GM21737 (cell line): Measurements from ENCODE around the gene PPP6R1.

Experiments used
- ATAC-seq: cut with Tn5 transposase; IDR thresholded peaks from one replicate; pipeline ENCODE4 v1.9.1; 2021; ENCODE audit warnings: mild to moderate bottlenecking, moderate library complexity; ENCODE audit not compliant: unreplicated experiment

Gene PPP6R1, protein sequence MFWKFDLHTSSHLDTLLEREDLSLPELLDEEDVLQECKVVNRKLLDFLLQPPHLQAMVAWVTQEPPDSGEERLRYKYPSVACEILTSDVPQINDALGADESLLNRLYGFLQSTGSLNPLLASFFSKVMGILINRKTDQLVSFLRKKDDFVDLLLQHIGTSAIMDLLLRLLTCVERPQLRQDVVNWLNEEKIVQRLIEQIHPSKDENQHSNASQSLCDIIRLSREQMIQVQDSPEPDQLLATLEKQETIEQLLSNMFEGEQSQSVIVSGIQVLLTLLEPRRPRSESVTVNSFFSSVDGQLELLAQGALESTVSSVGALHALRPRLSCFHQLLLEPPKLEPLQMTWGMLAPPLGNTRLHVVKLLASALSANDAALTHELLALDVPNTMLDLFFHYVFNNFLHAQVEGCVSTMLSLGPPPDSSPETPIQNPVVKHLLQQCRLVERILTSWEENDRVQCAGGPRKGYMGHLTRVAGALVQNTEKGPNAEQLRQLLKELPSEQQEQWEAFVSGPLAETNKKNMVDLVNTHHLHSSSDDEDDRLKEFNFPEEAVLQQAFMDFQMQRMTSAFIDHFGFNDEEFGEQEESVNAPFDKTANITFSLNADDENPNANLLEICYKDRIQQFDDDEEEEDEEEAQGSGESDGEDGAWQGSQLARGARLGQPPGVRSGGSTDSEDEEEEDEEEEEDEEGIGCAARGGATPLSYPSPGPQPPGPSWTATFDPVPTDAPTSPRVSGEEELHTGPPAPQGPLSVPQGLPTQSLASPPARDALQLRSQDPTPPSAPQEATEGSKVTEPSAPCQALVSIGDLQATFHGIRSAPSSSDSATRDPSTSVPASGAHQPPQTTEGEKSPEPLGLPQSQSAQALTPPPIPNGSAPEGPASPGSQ

GRCh38 chr19:55258828-55259539, at the start of gene PPP6R1:
PPP6R1 (minus strand) TSS chr19:55259017; CDS start chr19:55247103, 11,914 bp downstream.
- peak; percentile 58 for ATAC-seq

DNA sequence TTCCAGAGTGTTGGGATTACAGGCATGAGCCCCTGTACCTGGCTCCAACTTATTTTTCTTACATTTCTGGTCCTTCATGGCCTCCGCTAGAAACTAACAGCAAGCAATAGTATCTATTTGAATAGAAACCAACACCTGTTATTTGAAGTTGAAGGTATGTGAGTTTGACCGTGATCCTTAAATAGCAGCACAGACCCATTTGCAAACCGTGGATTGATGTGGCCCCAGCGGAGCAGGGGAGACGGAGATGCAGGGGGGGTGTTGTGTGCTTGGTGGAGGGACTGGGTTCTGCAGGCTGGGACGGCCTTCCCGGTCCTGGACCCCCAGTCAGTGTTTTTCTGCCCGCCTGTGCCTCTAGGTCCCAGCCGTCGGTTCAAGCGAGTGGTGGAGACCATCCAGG, 49.5 kb upstream of the PPP6R1 start:
- no peak for ATAC-seq

DNA sequence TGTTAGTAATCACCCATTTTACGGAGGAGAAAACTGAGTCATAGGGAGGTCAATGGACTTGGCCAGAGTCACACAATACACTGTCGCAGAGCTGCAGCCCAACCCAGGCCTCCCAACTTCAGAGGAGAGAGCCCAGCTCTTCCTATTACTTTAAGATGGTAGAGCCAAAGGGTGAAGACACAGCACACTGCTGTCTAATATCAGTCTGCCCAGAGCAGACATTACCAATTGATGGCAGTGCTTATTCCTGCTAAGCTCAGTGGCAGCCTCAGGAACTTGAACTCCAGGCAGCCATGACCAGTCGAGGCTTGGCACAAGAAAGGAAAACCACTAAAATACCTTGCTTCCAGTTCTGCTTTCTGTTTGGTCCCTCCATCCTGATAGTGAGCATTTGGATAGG, 47.9 kb upstream of the PPP6R1 start:
- ATAC-seq = no peak

DNA sequence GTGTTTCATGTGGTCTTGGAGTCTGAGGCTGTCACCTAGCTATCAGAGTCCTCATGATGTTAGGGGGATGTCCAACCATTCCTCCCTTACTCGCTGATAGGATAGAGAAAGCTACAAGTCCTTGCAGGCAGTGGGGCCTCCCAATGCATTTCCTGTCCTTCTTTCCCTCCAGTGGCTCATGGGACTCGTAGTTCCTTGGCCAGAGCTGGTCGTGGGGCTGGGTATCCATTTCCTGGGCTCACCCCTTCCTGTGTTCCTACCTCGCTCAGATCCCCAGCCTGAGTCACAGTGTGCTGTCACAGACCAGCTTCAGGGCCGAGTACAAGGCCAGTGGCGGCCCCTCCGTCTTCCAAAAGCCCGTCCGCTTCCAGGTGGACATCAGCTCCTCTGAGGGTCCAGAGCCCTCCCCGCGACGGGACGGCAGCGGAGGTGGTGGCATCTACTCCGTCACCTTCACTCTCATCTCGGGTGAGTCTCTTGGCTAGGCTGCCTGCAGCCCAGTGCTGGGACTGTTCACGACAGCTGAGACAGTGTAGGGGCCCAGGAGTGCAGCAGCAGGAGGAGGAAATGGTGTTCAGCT, 47.3 kb upstream of the PPP6R1 start:
- ATAC-seq = no peak

- ATAC-seq = no peak
These were observed 46.7 kb upstream of the PPP6R1 start for GRCh38 chr19:55305491-55305890.

DNA sequence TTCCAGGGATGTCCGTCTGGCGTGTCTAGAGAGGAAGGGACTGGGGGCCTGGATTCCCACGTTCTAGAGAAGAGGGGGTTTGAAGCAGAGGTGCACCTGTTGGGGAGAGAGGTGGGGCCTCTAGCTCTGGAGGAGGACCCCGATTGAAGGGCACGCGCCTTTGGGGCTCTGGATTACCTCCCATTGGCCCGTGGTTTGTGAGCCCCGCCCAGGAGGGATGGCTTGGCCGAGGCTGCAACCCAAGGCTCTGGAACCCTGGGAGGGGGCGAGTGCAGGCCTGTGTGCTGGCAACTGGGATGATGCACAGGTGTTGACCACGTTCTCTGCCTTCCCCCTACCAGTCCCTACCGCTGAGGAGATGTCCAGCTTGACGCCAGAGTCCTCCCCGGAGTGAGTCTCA, 46.2 kb upstream of the PPP6R1 start:
- ATAC-seq = no peak

GRCh38 chr19:55304279-55304978, 45.6 kb upstream of the PPP6R1 start:
- no peak for ATAC-seq

- no peak for ATAC-seq
These were observed 44.7 kb upstream of the PPP6R1 start for GRCh38 chr19:55303477-55303876.

DNA sequence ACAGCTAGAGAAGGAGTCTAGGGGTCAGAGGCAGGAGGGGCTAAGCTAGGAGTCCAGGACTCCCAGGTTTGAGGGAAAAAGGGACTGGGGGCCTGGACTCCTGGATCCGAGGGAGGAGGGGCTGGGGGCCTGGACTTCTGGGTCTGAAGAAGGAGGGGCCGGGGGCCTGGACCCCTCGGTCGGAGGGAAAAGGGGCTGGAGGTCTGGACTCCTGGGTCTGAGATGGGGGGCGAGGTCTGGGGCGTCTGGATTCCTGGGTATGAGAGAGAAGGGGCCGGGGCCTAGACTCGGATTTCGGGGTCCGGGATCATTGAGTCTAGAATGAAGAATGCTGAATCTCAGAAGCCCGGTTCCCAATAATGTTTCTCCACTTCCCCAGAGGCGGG, 43.5 kb upstream of the PPP6R1 start:
- ATAC-seq = no peak

GRCh38 chr19:55301459-55302317, 42.9 kb upstream of the PPP6R1 start:
- ATAC-seq = peak; percentile 49

- no peak for ATAC-seq
These were observed 42.2 kb upstream of the PPP6R1 start for GRCh38 chr19:55300886-55301458.

DNA sequence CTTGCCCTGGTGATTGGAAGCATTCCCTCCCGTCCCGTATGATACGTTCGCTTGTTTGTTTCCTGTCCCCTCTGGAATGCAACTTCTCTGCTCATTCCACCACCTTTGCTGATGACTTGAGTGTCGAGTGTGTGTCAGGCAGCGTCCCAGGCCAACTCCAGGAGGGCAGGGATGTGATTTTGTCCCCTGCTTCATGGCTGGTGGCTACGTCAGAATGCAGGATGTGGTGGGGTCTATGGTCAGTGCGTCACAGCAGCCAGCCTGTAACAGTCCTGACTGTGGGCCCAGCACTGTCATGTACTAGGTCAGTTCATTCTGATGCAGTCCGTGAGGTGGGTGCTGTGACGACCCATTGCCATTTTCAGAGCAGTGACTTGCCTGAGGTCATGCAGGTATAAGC, 41.2 kb upstream of the PPP6R1 start:
- no peak for ATAC-seq

- no peak for ATAC-seq
These were observed 38.5 kb upstream of the PPP6R1 start for GRCh38 chr19:55297267-55297666.

- no peak for ATAC-seq
These were observed 30.4 kb upstream of the PPP6R1 start for GRCh38 chr19:55289117-55289796.

DNA sequence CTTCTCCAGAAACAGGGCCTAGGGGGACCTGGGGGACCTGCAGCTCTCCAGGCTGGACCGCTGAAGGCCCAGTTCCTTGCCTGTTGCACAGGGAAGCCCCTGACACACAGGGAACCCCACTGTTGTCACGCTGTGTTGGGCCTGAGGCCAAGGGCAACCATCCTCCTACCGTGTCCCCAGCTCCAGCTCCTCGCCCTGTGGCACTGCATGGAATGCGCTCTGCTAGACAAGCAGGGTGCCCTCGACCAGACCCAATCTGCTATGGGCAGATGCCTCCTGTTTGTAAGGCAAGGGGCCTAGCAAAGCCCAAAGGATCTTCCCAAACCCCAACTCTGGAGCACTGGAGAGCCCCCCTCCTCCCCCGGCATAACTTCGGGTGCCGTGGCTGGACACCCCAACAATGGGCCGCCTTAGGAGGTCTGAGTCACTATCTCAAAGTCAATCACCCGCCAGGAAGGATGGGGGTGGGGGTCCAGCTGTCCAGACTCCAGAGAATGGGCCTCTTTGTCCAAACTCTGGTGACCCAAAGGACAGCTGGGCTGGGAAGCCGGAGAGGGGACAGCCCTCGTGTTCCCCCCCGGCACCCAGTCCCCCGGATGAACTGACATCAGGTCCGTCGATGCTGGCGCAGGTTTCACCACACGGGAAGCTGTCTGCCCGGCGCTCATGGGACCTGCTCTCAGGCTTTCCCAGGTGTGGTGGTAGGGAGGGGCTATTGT, 28.7 kb upstream of the PPP6R1 start:
- no peak for ATAC-seq

- no peak for ATAC-seq
These were observed 26.5 kb upstream of the PPP6R1 start for GRCh38 chr19:55285229-55285890.

GRCh38 chr19:55284405-55285058, 25.7 kb upstream of the PPP6R1 start:
- ATAC-seq = no peak
